ENCODE results near the gene RASAL2. TPM values are rescaled to one million over a fixed set of nuclear protein-coding genes. Genes with fewer than 3 reads are reported as not detected.
A peak's percentile ranks its signal among the peaks of the same experiment; 100 is the strongest.

The RASAL2 gene
- total and polyA plus RNA-seq, 2 of the 4 experiments (the other 2 are of a cell fraction) = 13.1 to 20.6 TPM

DNA sequence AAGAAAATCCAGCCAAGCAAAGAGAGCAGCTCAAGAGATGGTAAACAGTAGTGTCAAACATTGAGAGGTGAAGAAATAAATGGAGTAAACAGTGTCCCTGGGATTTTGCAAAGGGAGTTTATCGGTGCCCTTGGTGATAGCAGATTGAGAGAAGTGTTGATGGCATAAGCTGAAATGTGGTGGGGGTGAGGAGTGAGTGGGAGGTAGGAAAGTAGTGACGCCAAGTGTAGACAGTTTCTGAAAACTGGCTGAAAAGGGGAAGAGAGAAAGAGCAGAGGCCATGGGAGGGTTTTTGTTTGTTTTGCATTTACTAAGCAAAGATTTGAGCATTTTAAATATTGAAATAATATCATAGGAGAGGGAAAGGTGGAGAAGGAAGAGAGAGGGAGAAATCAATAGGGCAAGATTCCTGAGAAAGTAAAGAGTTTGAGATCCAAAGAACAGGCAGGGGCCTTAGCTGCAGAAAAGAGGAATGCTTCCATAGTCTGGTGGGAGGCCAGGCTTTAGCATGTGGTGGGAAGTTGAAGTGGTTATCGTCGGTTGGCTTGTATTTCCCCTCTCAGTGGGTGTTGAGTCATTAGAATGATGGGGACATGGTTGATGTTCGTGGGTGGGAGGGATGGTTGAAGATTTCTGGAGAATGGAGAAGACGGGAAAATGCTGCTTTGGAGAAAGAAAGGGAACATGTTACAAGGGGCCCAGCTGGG is 26.8 kb upstream of the RASAL2 start:
- Histone ChIP-seq H3K4me3 (ENCODE audit: insufficient read depth, low read depth, low read length) (no peak overlapping the region), H2AK9ac (replicated peaks; ENCODE audit: low read depth, low read length, poor library complexity) (no peak overlapping the region), H2BK120ac (ENCODE audit: low read depth, low read length) (no peak overlapping the region), H4K8ac (ENCODE audit: low read depth in 2 of 2, low read length in 2 of 2) (no peak overlapping the region), H2BK5ac (ENCODE audit: low read depth, low read length, poor library complexity, severe bottlenecking) (no peak overlapping the region), H3K9me3 (ENCODE audit: control insufficient read depth, insufficient read depth, low read length) (no peaks in the 10 kb centered on the region), H3K9ac (ENCODE audit: low read depth, low read length) (no peak overlapping the region), H3K4me1 (ENCODE audit: control insufficient read depth, insufficient read depth, low read length) (no peaks in the 10 kb centered on the region), H3K56ac (ENCODE audit: extremely low read depth, insufficient read depth, low read length) (no peak overlapping the region), H2AK5ac (ENCODE audit: low read depth, low read length) (no peak overlapping the region), H3K18ac (ENCODE audit: low read depth, low read length) (no peak overlapping the region), H3K27ac (ENCODE audit: insufficient read depth, low read length) (no peak overlapping the region), H3K4ac (ENCODE audit: low read depth, low read length) (no peak overlapping the region), H4K5ac (ENCODE audit: low read depth, low read length) (no peak overlapping the region), H3K79me1 (ENCODE audit: low read depth in 1 of 2, low read length in 2 of 2) (no peaks in the 10 kb centered on the region), H2AFZ (replicated peaks; ENCODE audit: low read length, poor library complexity) (peak overlapping the region; percentile 45), H3K9me1 (ENCODE audit: insufficient read depth, low read length) (no peaks in the 10 kb centered on the region), H4K20me1 (ENCODE audit: insufficient read depth, low read length) (no peaks in the 10 kb centered on the region), H2BK20ac (ENCODE audit: low read depth, low read length) (no peak overlapping the region), H3K14ac (replicated peaks; ENCODE audit: low read depth, low read length) (no peak overlapping the region), H4K91ac (ENCODE audit: insufficient read depth, low read depth, low read length) (no peak overlapping the region), H3K36me3 (ENCODE audit: control insufficient read depth, insufficient read depth, low read length) (no peaks in the 10 kb centered on the region), H3K23ac (ENCODE audit: low read depth, low read length) (no peak overlapping the region), H3K27me3 (ENCODE audit: control insufficient read depth, insufficient read depth, low read length) (no peaks in the 10 kb centered on the region), H2BK15ac (ENCODE audit: low read depth, low read length) (no peak overlapping the region), H3K4me2 (ENCODE audit: low read depth, low read length) (no peak overlapping the region)
- in situ Hi-C loops (cut with MboI; ENCODE audit: low sequenced_read_pairs) (no loop called here), intact Hi-C loops (cut with micrococcal nuclease) (no loop called here), dilution Hi-C loops (cut with HindIII; ENCODE audit: low sequenced_read_pairs, unreplicated experiment) (no loop called here)
- no peak for ATAC-seq (ENCODE audit: low read depth)
- POLR2A ChIA-PET (ENCODE audit: unreplicated experiment) = no interaction called here
- TF ChIP-seq CHD1 (IDR thresholded peaks at IDR 0.05; ENCODE audit: low read depth, low read length) = no peak
- TF ChIP-seq SMC3 (IDR thresholded peaks at IDR 0.05; ENCODE audit: low read depth, low read length) = no peak
- no peak for TF ChIP-seq FOS (IDR thresholded peaks at IDR 0.05; ENCODE audit: low read depth, low read length)
- TF ChIP-seq, protein P1, sequence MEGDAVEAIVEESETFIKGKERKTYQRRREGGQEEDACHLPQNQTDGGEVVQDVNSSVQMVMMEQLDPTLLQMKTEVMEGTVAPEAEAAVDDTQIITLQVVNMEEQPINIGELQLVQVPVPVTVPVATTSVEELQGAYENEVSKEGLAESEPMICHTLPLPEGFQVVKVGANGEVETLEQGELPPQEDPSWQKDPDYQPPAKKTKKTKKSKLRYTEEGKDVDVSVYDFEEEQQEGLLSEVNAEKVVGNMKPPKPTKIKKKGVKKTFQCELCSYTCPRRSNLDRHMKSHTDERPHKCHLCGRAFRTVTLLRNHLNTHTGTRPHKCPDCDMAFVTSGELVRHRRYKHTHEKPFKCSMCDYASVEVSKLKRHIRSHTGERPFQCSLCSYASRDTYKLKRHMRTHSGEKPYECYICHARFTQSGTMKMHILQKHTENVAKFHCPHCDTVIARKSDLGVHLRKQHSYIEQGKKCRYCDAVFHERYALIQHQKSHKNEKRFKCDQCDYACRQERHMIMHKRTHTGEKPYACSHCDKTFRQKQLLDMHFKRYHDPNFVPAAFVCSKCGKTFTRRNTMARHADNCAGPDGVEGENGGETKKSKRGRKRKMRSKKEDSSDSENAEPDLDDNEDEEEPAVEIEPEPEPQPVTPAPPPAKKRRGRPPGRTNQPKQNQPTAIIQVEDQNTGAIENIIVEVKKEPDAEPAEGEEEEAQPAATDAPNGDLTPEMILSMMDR (conservative IDR thresholded peaks at IDR 0.05; ENCODE audit: low read depth, low read length) = no peak
- no peak for TF ChIP-seq POLR2A (IDR thresholded peaks at IDR 0.05; ENCODE audit: low read depth, low read length)
- no peak for TF ChIP-seq MAZ (IDR thresholded peaks at IDR 0.05; ENCODE audit: borderline replicate concordance, low read depth, low read length)
- TF ChIP-seq, protein P2, sequence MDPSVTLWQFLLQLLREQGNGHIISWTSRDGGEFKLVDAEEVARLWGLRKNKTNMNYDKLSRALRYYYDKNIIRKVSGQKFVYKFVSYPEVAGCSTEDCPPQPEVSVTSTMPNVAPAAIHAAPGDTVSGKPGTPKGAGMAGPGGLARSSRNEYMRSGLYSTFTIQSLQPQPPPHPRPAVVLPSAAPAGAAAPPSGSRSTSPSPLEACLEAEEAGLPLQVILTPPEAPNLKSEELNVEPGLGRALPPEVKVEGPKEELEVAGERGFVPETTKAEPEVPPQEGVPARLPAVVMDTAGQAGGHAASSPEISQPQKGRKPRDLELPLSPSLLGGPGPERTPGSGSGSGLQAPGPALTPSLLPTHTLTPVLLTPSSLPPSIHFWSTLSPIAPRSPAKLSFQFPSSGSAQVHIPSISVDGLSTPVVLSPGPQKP (IDR thresholded peaks at IDR 0.05; ENCODE audit: borderline replicate concordance, low read depth, low read length) = no peak
- TF ChIP-seq MXI1 (IDR thresholded peaks at IDR 0.05; ENCODE audit: borderline replicate concordance, low read depth, low read length) = no peak
- TF ChIP-seq CEBPB (IDR thresholded peaks at IDR 0.05; ENCODE audit: low read depth, low read length) = no peak
- TF ChIP-seq BHLHE40 (IDR thresholded peaks at IDR 0.05; ENCODE audit: low read depth, low read length) = no peak
- no peak for TF ChIP-seq NFE2L2 (IDR thresholded peaks at IDR 0.05; ENCODE audit: low read depth, low read length)
- TF ChIP-seq RAD21 (IDR thresholded peaks at IDR 0.05; ENCODE audit: low read length) = no peak
- TF ChIP-seq, protein P3, sequence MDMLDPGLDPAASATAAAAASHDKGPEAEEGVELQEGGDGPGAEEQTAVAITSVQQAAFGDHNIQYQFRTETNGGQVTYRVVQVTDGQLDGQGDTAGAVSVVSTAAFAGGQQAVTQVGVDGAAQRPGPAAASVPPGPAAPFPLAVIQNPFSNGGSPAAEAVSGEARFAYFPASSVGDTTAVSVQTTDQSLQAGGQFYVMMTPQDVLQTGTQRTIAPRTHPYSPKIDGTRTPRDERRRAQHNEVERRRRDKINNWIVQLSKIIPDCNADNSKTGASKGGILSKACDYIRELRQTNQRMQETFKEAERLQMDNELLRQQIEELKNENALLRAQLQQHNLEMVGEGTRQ (IDR thresholded peaks at IDR 0.05; ENCODE audit: low read depth, low read length) = no peak
- no peak for TF ChIP-seq RCOR1 (IDR thresholded peaks at IDR 0.05; ENCODE audit: insufficient replicate concordance, low read length)
- DNase-seq = no peak
- CTCF ChIA-PET = no interaction called here
- BruUV-seq (replicated peaks) = no TSS peak
- 61% methylated on average over 3 of the region's 6 CpGs; no CpG with 5 or more reads in 1 of the 2 experiments for WGBS, 2 experiments (ENCODE audit: extremely low coverage in 2 of 2, insufficient read length in 1 of 2)
